Endothelial cell (in vitro differentiated cells): ENCODE measurements around the gene C3orf85. TPM values are rescaled to one million over a fixed set of nuclear protein-coding genes. Genes with fewer than 3 reads are reported as not detected.

Source experiments
- DNase-seq: peaks from one replicate; pipeline ENCODE4 v3.0.0; 2021; ENCODE audit warnings: low spot score
- H3K27ac Mint-ChIP-seq: one replicate; pipeline ENCODE4 v1.8.0; 2021; ENCODE audit warnings: mixed read lengths, inconsistent platforms; ENCODE audit not compliant: unreplicated experiment
- H3K27me3 Mint-ChIP-seq: one replicate; pipeline ENCODE4 v1.8.0; 2021; ENCODE audit warnings: mild to moderate bottlenecking, moderate library complexity, mixed read lengths, inconsistent platforms; ENCODE audit not compliant: unreplicated experiment
- H3K36me3 Mint-ChIP-seq: one replicate; pipeline ENCODE4 v1.8.0; 2021; ENCODE audit warnings: mild to moderate bottlenecking, low read depth, mixed read lengths, inconsistent platforms; ENCODE audit not compliant: unreplicated experiment
- H3K4me1 Mint-ChIP-seq: one replicate; pipeline ENCODE4 v1.8.0; 2021; ENCODE audit warnings: mild to moderate bottlenecking, mixed read lengths, inconsistent platforms; ENCODE audit not compliant: unreplicated experiment
- H3K4me3 Mint-ChIP-seq: one replicate; pipeline ENCODE4 v1.8.0; 2021; ENCODE audit warnings: mild to moderate bottlenecking, mixed read lengths, inconsistent platforms; ENCODE audit not compliant: unreplicated experiment
- H3K9me3 Mint-ChIP-seq: one replicate; pipeline ENCODE4 v1.8.0; 2021; ENCODE audit warnings: mixed read lengths, inconsistent platforms; ENCODE audit not compliant: unreplicated experiment
- total RNA-seq: library from RNA; stranded (reverse); fragmentation: NEBNext Ultra II Directional; extraction: Animal tissue kit (Norgen Biotek cat#: 25700); gene quantifications from one replicate; pipeline ENCODE4 v1.2.1, GENCODE V29; 2021; ENCODE audit not compliant: unreplicated experiment
- TF ChIP-seq, protein P1 (sequence below): fragments of 200-600 bp; sonication (generic); IDR thresholded peaks from one replicate; pipeline ENCODE4 v1.5.0; 2021; ENCODE audit warnings: antibody characterized with exemption; ENCODE audit not compliant: unreplicated experiment

The C3orf85 gene
- total RNA-seq, 1 donor from 2014 or later = not detected

- H3K4me1 Mint-ChIP-seq = peaks cover 6% of the 10 kb centered on the region
- H3K27me3 Mint-ChIP-seq = no peaks in the 10 kb centered on the region
- no peak overlapping the region for H3K4me3 Mint-ChIP-seq
- H3K9me3 Mint-ChIP-seq = no peaks in the 10 kb centered on the region
- H3K36me3 Mint-ChIP-seq = no peaks in the 10 kb centered on the region
- H3K27ac Mint-ChIP-seq = peak overlapping the region; percentile 43
- DNase-seq = no peak
- TF ChIP-seq, protein P1, sequence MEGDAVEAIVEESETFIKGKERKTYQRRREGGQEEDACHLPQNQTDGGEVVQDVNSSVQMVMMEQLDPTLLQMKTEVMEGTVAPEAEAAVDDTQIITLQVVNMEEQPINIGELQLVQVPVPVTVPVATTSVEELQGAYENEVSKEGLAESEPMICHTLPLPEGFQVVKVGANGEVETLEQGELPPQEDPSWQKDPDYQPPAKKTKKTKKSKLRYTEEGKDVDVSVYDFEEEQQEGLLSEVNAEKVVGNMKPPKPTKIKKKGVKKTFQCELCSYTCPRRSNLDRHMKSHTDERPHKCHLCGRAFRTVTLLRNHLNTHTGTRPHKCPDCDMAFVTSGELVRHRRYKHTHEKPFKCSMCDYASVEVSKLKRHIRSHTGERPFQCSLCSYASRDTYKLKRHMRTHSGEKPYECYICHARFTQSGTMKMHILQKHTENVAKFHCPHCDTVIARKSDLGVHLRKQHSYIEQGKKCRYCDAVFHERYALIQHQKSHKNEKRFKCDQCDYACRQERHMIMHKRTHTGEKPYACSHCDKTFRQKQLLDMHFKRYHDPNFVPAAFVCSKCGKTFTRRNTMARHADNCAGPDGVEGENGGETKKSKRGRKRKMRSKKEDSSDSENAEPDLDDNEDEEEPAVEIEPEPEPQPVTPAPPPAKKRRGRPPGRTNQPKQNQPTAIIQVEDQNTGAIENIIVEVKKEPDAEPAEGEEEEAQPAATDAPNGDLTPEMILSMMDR = no peak
These were observed 3.8 kb downstream of the C3orf85 start for GRCh38 chr3:109140318-109140717.

DNA sequence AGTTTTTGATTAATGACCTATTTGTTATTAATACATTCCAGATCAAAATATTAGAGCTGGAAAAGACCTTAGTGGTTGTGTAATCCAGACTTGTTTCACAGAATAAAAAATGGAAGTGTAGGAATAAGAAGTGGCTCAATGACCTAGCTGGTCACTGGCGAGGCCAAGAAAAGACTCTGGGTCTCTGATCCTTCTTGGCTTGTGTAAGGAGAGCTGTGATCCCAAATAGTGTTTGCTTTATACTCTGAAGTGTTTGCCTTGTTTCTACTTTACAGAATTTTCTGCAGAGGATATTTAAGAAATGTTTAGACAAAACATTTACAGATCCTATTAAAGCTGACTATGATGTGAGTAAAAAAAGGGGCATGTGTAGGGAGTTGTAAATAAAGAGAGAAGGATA, 7.1 kb downstream of the C3orf85 start:
- DNase-seq = no peak
- H3K27me3 Mint-ChIP-seq = no peaks in the 10 kb centered on the region
- no peaks in the 10 kb centered on the region for H3K36me3 Mint-ChIP-seq

GRCh38 chr3:109149078-109149477, 12.6 kb downstream of the C3orf85 start:
- no peak overlapping the region for H3K27ac Mint-ChIP-seq
- no peaks in the 10 kb centered on the region for H3K27me3 Mint-ChIP-seq
- no peaks in the 10 kb centered on the region for H3K9me3 Mint-ChIP-seq
- no peak overlapping the region for H3K4me3 Mint-ChIP-seq
- H3K4me1 Mint-ChIP-seq = no peaks in the 10 kb centered on the region
- H3K36me3 Mint-ChIP-seq = no peaks in the 10 kb centered on the region
- no peak for DNase-seq
- TF ChIP-seq, protein P1 = no peak

More for the DNA sequence above, 7.1 kb downstream of the C3orf85 start:
- Mint-ChIP-seq H3K4me3 (no peak overlapping the region), H3K9me3 (no peaks in the 10 kb centered on the region), H3K27ac (no peak overlapping the region), H3K4me1 (peaks cover 6% of the 10 kb centered on the region)
- TF ChIP-seq, protein P1 = no peak

- H3K27ac Mint-ChIP-seq = no peak overlapping the region
These were observed 15.8 kb downstream of the C3orf85 start for GRCh38 chr3:109152320-109152719.

GRCh38 chr3:109154979-109155378, 18.5 kb downstream of the C3orf85 start:
- no peaks in the 10 kb centered on the region for H3K36me3 Mint-ChIP-seq
- DNase-seq = no peak
- H3K27ac Mint-ChIP-seq = no peak overlapping the region
- no peak overlapping the region for H3K4me3 Mint-ChIP-seq
- no peaks in the 10 kb centered on the region for H3K9me3 Mint-ChIP-seq
- no peaks in the 10 kb centered on the region for H3K4me1 Mint-ChIP-seq
- no peaks in the 10 kb centered on the region for H3K27me3 Mint-ChIP-seq
- TF ChIP-seq, protein P1 = no peak

More at GRCh38 chr3:109152320-109152719, 15.8 kb downstream of the C3orf85 start:
- DNase-seq = no peak
- Mint-ChIP-seq H3K36me3 (no peaks in the 10 kb centered on the region), H3K4me1 (no peaks in the 10 kb centered on the region), H3K9me3 (no peaks in the 10 kb centered on the region), H3K4me3 (no peak overlapping the region), H3K27me3 (no peaks in the 10 kb centered on the region)
- TF ChIP-seq, protein P1 = no peak
